Measurements from ENCODE around the gene GAL3ST2.

The GAL3ST2 gene

GRCh38 chr2:241808721-241809382 lies 32.2 kb downstream of the GAL3ST2 start, which contains the start of gene NEU4:
Gene NEU4 (plus strand): TSS chr2:241809193. CDS start chr2:241814485, 5,292 bp downstream.
- Histone ChIP-seq H3K9ac (ENCODE audit: low read length) (no peak within 1 kb of the TSS), H3K4me1 (ENCODE audit: low read length) (no peaks in the 10 kb centered on the region), H3K4me3 (ENCODE audit: low read length) (no peak within 1 kb of the TSS), H3K27me3 (replicated peaks; ENCODE audit: insufficient read depth, low read length) (peaks cover 56% of the 10 kb centered on the region), H4K20me1 (ENCODE audit: insufficient read depth, low read length) (no peaks in the 10 kb centered on the region), H3K79me2 (ENCODE audit: low read length) (no peaks in the 10 kb centered on the region), H2AFZ (ENCODE audit: low read length) (no peak within 1 kb of the TSS), H3K9me2 (replicated peaks; ENCODE audit: insufficient read depth, low read length) (no peaks in the 10 kb centered on the region), H3K36me3 (replicated peaks; ENCODE audit: insufficient read depth, low read length) (no peaks in the 10 kb centered on the region), H3K27ac (ENCODE audit: low read length) (no peak within 1 kb of the TSS), H3K4me2 (ENCODE audit: low read depth, low read length) (no peak within 1 kb of the TSS), H3K9me3 (replicated peaks; ENCODE audit: insufficient read depth, low read length) (no peaks in the 10 kb centered on the region), H3F3A (ENCODE audit: insufficient read depth, low read length) (no peaks in the 10 kb centered on the region)
- no peak for TF ChIP-seq EZH2 (optimal IDR thresholded peaks at IDR 0.05; ENCODE audit: low read depth, low read length)
- TF ChIP-seq EZH2phosphoT487 (IDR thresholded peaks at IDR 0.05; ENCODE audit: low read length) = no peak
- DNase-seq = no peak

- Histone ChIP-seq H3F3A (ENCODE audit: insufficient read depth, low read length) (no peaks in the 10 kb centered on the region), H3K4me2 (ENCODE audit: low read depth, low read length) (no peak overlapping the region), H3K79me2 (ENCODE audit: low read length) (no peaks in the 10 kb centered on the region), H3K9me2 (replicated peaks; ENCODE audit: insufficient read depth, low read length) (no peaks in the 10 kb centered on the region), H3K27ac (ENCODE audit: low read length) (no peak overlapping the region), H3K4me1 (ENCODE audit: low read length) (no peaks in the 10 kb centered on the region), H3K9me3 (replicated peaks; ENCODE audit: insufficient read depth, low read length) (no peaks in the 10 kb centered on the region), H3K4me3 (ENCODE audit: low read length) (no peak overlapping the region), H3K36me3 (replicated peaks; ENCODE audit: insufficient read depth, low read length) (no peaks in the 10 kb centered on the region), H3K27me3 (replicated peaks; ENCODE audit: insufficient read depth, low read length) (peaks cover 56% of the 10 kb centered on the region), H4K20me1 (ENCODE audit: insufficient read depth, low read length) (no peaks in the 10 kb centered on the region), H3K9ac (ENCODE audit: low read length) (no peak overlapping the region), H2AFZ (ENCODE audit: low read length) (no peak overlapping the region)
- no peak for TF ChIP-seq EZH2phosphoT487 (IDR thresholded peaks at IDR 0.05; ENCODE audit: low read length)
- TF ChIP-seq EZH2 (optimal IDR thresholded peaks at IDR 0.05; ENCODE audit: low read depth, low read length) = no peak
- TF ChIP-seq CTCF (IDR thresholded peaks at IDR 0.05; ENCODE audit: low read length) = no peak
- no peak for DNase-seq
Measured at GRCh38 chr2:241809383-241810306, 33.0 kb downstream of the GAL3ST2 start.

- no peaks in the 10 kb centered on the region for H3K4me1 ChIP-seq (ENCODE audit: low read length)
- no peak overlapping the region for H2AFZ ChIP-seq (ENCODE audit: low read length)
- no peak for DNase-seq
- H3K9me2 ChIP-seq (replicated peaks; ENCODE audit: insufficient read depth, low read length) = no peaks in the 10 kb centered on the region
- peaks cover 63% of the 10 kb centered on the region for H3K27me3 ChIP-seq (replicated peaks; ENCODE audit: insufficient read depth, low read length)
- H3K4me2 ChIP-seq (ENCODE audit: low read depth, low read length) = no peak overlapping the region
- no peaks in the 10 kb centered on the region for H4K20me1 ChIP-seq (ENCODE audit: insufficient read depth, low read length)
- no peak overlapping the region for H3K27ac ChIP-seq (ENCODE audit: low read length)
- no peaks in the 10 kb centered on the region for H3F3A ChIP-seq (ENCODE audit: insufficient read depth, low read length)
- H3K9ac ChIP-seq (ENCODE audit: low read length) = no peak overlapping the region
- H3K4me3 ChIP-seq (ENCODE audit: low read length) = no peak overlapping the region
- TF ChIP-seq EZH2 (optimal IDR thresholded peaks at IDR 0.05; ENCODE audit: low read depth, low read length) (no peak), CTCF (IDR thresholded peaks at IDR 0.05; ENCODE audit: low read length) (no peak), EZH2phosphoT487 (IDR thresholded peaks at IDR 0.05; ENCODE audit: low read length) (no peak)
- no peaks in the 10 kb centered on the region for H3K79me2 ChIP-seq (ENCODE audit: low read length)
- no peaks in the 10 kb centered on the region for H3K9me3 ChIP-seq (replicated peaks; ENCODE audit: insufficient read depth, low read length)
- H3K36me3 ChIP-seq (replicated peaks; ENCODE audit: insufficient read depth, low read length) = no peaks in the 10 kb centered on the region
Measured at GRCh38 chr2:241810307-241811200, 33.9 kb downstream of the GAL3ST2 start.
